HS-5 (cell line): Measurements from ENCODE around the gene ADNP.
"Not testable (repeated sequence)": the region's sequence is repeated elsewhere in the genome, so short reads cannot be mapped to it uniquely, and the experiment has no call there.

Experiments
- DNase-seq: peaks from one replicate; pipeline ENCODE4 v3.0.0-alpha.2; 2012; ENCODE audit warnings: low read depth

The ADNP gene

DNA sequence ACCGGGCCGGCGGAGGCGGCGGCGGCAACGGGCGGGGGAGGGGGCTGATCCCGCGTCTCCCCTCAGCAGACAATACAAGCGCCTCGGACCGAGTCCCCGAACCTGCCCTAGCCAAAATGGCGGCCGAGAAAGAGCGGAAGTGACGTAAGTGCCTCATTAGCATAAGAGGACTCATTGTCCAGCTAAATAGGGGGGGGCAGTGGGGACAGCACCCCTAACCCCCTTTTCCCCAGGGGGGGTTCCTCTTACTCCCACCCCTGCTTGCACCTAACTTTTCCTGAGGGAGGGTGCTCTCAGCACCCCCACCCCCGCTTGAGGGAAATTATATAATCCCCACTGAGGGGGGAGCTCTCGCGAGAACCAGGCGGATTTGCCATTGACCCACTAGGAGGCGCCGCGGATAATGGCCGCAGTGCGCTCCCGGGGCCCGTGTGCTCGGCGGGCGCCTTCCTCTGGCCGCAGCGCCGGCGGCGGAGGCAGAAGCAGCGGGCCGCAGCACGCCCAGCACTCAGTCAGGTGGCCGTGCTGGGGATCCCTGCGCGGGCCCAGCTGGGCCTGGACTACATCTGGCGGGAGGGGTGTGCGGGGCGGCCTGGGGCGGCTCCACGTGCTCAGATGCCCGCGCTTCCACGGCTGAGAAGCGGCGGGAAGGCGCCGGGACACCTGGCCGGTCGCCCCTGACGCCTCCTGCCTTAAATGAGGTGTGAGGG is at the start of gene ADNP:
TSS of gene ADNP (minus strand) at position 132 of the 710 bp plus-strand sequence. CDS start 27,441 bp downstream, outside the sequence.
- DNase-seq = peak; percentile 98

DNA sequence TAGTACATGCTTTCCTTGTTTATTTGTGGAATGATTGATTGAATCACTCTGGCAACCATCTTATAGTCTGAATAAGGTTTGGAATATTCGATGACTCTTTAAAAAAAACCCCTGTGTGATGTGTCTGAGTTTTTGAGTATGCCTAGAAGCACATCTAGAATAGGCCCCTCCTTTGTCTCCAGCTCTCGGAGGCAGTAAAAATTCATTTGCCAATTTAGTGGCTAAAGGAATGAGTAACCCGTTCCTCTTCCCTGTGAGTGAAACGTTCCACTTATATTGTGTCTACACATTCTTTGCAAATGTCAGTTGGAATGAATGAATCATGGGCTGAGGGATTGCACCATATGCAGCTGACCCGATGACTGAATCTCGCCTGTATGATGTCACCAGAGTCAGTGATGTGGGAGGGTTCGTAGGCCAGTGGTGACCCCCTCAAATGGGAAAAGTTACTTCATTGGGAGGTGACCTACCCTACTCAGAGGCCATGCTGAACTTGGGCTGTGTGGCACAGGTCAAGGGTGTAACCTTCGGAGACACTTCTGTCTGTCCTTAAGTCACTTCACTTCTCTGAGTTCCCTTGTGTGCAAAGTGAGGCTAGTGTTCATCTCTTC is 48.9 kb upstream of the ADNP start:
- peak; percentile 100 for DNase-seq

GRCh38 chr20:50978533-50978932 is 47.3 kb upstream of the ADNP start:
- not testable (repeated sequence) for DNase-seq

DNA sequence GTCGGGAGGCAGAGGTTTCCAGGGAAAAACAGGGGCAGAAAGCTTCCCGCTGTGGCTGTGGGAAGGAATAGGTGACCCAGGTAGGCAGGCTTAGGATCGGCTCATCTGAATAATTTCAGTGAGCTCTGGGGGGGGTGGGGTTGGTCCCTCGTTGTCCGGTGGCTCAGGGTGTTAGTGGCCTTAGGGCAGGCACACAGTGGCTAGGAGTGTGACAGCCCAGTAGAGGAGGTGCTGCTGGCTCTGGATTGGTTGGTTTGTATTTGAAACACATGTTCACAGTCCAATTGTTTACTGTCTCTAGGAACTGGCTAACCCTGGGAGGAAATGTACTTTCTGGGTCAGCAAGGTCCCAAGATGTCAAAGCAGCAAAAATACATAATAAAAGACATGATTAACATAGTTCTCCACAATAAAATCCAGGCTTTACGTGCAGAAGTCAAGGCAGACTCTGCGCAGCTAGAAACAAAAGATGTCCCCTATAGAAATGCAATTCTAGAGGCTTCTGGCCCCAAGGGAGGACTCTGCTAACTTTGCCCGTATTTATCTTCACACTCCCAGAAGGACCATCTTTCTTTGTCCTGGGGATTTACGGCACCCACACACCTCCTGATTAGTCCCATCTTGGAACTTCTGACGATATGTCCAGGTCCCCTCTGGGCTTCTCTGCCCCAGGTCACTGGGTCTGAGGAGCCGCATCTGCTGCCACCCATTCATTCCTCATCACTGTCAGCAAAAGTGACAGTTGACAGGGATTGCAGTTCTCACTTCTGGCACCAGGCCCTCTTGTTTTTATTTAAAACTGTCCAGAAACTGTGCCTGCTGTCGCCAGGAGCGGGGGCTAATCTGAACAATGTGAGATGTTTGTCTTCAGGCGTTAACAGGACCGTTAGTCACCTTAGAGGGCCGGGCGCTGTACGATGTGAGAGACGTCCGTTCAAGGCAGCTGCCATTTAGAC is 46.1 kb upstream of the ADNP start:
- no peak for DNase-seq

GRCh38 chr20:50975701-50976330 is 44.6 kb upstream of the ADNP start:
- no peak for DNase-seq

- no peak for DNase-seq
Measured at GRCh38 chr20:50969912-50970311, 38.7 kb upstream of the ADNP start.

DNA sequence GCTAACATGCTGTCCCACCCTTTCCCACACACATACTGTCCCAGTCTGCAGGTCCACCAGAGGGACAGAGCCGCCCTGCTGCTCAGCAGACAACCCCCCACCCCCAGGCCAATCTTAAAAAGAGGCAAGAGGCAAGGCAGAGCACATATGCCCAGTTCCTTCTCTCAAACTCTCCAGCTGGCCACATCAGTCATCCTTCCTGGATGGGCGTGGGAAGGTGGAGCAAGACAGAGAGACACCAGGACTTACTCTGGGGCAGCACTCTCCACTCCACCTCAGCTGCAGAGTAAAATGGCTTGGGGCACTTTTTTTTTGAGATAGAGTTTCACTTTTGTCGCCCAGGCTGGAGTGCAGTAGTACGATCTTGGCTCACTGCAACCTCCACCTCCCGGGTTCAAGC is 38.2 kb upstream of the ADNP start:
- no peak for DNase-seq

DNA sequence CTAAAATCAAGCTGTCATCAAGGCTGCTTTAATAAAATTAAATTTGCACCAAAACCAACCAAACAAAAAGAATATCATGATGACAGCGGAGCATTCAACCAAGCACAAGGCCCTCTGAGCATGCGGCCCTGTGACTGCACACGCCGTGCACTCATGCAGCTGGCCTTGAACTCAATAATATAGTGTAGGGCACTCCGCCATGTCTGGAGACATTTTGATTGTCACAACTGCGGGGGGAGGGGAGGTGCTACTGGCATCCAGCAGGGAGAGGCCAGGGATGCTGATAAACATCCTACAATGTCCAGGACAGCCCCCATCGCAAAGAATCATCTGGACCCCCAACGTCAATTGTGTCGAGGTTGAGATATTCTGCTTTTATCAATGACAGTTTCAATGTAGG is 37.1 kb upstream of the ADNP start:
- no peak for DNase-seq

GRCh38 chr20:50967586-50967985 is 36.3 kb upstream of the ADNP start:
- DNase-seq = no peak

DNA sequence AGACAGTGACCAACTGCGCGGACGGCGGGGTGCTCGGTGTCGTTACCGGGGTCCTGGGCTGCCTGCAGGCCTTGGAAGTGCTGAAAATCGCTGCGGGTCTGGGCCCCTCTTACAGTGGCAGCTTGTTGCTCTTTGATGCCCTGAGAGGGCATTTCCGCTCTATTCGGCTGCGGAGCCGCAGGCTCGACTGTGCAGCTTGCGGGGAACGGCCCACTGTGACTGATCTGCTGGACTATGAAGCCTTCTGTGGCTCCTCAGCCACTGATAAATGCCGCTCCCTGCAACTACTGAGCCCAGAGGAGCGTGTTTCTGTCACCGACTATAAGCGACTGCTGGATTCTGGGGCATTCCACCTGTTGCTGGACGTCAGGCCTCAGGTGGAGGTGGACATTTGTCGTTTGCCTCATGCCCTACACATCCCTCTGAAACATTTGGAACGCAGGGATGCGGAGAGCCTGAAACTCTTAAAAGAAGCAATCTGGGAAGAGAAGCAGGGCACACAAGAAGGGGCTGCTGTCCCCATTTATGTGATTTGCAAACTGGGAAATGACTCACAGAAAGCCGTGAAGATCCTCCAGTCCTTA is 28.4 kb upstream of the ADNP start:
- DNase-seq = no peak

DNA sequence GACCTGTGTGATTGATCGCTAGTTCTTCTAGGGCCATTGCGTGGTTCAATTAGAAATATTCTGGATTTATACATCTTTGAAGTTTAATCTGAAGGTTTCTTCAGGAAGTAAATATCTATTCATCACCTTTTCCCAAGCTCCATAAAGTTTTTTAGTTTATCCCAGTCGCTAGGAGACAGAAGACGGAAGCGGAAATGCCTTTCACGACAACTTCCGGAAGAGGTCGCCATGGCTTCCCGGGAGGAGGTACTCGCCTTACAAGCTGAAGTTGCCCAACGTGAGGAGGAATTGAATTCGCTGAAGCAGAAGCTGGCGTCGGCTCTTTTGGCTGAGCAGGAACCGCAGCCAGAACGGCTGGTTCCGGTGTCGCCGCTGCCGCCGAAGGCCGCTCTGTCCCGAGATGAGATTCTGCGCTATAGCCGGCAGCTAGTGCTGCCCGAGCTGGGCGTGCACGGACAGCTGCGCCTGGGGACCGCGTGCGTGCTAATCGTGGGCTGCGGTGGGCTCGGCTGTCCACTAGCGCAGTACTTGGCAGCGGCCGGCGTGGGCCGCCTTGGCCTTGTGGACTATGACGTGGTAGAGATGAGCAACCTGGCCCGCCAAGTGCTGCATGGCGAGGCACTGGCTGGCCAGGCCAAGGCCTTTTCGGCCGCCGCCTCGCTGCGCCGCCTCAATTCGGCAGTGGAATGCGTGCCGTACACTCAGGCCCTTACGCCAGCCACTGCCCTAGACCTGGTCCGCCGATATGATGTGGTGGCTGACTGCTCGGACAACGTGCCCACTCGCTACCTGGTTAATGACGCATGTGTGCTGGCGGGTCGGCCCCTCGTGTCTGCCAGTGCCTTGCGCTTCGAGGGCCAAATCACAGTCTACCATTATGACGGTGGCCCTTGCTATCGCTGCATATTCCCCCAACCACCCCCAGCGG is 27.6 kb upstream of the ADNP start, which contains the start of gene MOCS3:
TSS of gene MOCS3 (plus strand) at position 204 of the 928 bp plus-strand sequence. CDS start at position 229, 25 bp downstream.
- DNase-seq = peak; percentile 100

- DNase-seq = peak; percentile 37
Measured at GRCh38 chr20:50957798-50958614, 26.8 kb upstream of the ADNP start, which contains the start of gene DPM1. Gene DPM1, minus strand, starts transcription at chr20:50958532. Its CDS starts 9 bp downstream, at chr20:50958523.

DNA sequence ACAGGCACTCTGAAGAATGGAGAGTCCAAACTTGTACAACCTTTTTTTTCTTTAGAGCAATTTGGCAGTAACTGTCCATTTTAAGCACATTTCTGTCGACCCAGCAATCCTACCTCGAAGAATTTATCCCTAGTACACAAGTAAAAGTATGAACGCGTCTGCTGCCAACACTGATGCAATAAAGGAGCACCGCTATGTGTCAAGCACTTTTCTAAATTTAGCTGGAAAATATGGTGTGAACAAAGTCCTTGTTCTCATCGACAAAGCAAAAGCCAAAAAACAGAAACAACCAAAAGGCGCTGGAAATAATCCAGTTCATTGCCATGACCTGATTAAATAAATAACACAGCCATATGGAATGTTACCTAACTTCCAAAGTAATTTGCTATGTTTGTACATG is 26.0 kb upstream of the ADNP start:
- peak; percentile 28 for DNase-seq

- DNase-seq = no peak
Measured at GRCh38 chr20:50953821-50954220, 22.6 kb upstream of the ADNP start.

DNA sequence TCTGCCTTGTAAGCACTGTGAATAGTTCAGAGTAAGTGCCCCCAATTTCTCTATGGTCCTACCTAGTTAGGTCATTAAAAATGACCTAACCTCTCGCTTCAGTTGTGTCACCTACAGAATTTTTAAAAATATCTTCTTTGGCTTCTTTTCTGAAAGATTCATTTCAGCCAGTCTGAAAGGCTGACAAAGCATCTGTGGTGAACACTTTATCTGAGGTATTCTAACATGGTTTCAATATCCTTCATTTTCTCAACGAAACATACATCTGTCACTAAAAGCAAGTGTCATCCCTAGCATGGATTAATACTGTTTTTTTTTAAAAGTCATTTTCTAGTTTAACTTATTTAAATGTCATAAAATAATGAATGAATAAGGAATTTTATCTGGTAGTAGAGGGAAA is 22.0 kb upstream of the ADNP start:
- DNase-seq = no peak

DNA sequence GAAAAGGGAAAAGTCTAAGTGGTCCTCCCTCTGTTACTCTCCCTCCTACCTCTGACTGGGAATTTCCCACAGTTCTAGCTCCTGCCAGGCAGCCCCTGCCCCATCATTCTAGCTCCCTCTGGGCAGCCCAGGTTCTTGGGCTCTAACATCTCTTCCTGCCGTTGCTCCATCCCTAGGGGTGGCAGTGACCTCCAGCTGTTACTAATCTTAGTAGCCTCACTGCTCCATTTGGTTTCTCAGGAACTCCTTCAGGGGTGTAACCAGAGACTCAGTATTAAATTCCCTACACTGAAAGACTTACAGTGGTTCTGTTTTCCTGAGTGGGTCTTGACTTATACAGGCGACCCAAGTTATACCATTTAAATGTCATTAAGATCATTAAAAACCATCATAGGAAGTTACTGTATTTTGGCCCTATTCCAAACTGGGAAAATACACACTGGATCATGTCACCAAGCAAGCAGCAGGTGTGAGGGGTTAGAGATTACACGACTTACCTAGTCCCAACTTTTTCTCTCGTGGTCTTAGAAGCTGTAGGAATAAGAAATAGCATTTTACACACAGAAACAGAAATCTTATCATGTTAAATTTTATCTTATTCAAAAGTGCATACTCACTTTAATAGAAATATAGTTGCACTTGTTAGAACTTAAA is 17.0 kb upstream of the ADNP start:
- DNase-seq = no peak

DNA sequence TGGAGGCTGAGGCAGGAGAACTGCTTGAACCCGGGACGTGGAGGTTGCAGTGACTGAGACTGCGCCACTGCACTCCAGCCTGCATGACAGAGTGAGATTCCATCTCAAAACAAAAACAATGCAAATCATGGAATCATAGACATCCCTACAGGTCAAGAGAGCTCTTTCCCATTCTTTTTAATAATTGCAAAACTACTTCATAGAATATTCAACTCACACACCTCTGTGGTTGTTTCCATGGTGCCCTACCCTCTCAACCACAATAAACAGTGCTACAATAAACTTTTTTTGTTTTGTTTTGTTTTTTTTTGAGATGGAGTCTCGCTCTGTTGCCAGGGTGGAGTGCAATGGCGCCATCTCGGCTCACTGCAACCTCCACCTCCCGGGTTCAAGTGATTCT is 11.8 kb upstream of the ADNP start:
- no peak for DNase-seq

DNA sequence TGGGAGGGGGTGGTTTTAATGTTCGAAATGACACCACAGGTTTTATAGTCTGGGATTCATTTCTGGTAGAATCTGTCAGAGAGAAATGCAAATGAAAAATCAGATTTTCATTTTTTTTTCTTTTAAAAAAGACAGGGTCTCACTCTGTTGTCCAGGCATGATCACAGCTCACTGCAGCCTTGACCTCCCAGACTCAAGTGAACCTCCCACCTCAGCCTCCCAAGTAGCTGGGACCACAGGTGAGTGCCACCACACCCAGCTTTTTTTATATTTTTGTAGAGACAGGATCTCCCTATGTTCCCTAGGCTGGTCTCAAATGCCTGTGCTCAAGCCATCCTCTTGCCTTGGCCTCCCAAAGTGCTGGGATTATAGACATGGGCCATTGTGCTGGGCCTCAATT is 2.4 kb upstream of the ADNP start:
- no peak for DNase-seq

- DNase-seq = no peak
Measured at GRCh38 chr20:50932691-50933280, 1.5 kb upstream of the ADNP start.
